Activated CD4-positive, alpha-beta T cell treated with anti-CD3 and anti-CD28 coated beads, Interleukin-2, amount 10 ng/mL, durations not matched to agents 7 days and 5 days (primary cell): ENCODE measurements around the gene ATP2B2. TPM values are rescaled to one million over a fixed set of nuclear protein-coding genes. Genes with fewer than 3 reads are reported as not detected.

Experiments used
- CTCF ChIA-PET: fragments of 350-600 bp; sonication (Branson Sonifier 250); formaldehyde crosslinking; loops from one replicate; lab custom pipeline; 2021; ENCODE audit warnings: antibody characterized with exemption; lab: Charles Lee
- POLR2A ChIA-PET: fragments of 350-600 bp; sonication (Branson Sonifier 250); formaldehyde crosslinking; loops from one replicate; lab custom pipeline; 2021; ENCODE audit warnings: antibody characterized with exemption; lab: Charles Lee
- DNase-seq: peaks from one replicate; pipeline ENCODE4 v3.0.0-alpha.2; 2020
- H3K27ac Mint-ChIP-seq: one replicate; pipeline ENCODE4 v1.8.0; 2021; ENCODE audit warnings: mild to moderate bottlenecking, moderate library complexity, mixed read lengths
- H3K27me3 Mint-ChIP-seq: one replicate; pipeline ENCODE4 v1.8.0; 2021; ENCODE audit warnings: mixed read lengths
- H3K36me3 Mint-ChIP-seq: one replicate; pipeline ENCODE4 v1.8.0; 2021; ENCODE audit warnings: low read depth, mixed read lengths
- H3K4me1 Mint-ChIP-seq: one replicate; pipeline ENCODE4 v1.8.0; 2021; ENCODE audit warnings: mixed read lengths
- H3K4me3 Mint-ChIP-seq: one replicate; pipeline ENCODE4 v1.8.0; 2021; ENCODE audit warnings: mild to moderate bottlenecking, moderate library complexity, mixed read lengths
- H3K9me3 Mint-ChIP-seq: one replicate; pipeline ENCODE4 v1.8.0; 2021; ENCODE audit warnings: mixed read lengths
- total RNA-seq, 2 experiments: library from RNA; stranded (reverse); gene quantifications; one replicate each; pipeline ENCODE4 v1.2.3, GENCODE V29; 2021

ATP2B2 gene
- total RNA-seq, 2 experiments from 2014 or later, result not detected

GRCh38 chr3:10440684-10441083 is 64.7 kb downstream of the ATP2B2 start:
- Mint-ChIP-seq H3K36me3 (no peaks in the 10 kb centered on the region), H3K27ac (peak overlapping the region; percentile 4), H3K4me3 (no peak overlapping the region), H3K9me3 (no peaks in the 10 kb centered on the region), H3K27me3 (no peaks in the 10 kb centered on the region), H3K4me1 (peaks cover 25% of the 10 kb centered on the region)
- ChIA-PET CTCF (interaction anchor here (1.0 kb wide), 1 partner anchor 17 kb away, joined by 4 read pairs; no protein-coding TSS in a partner anchor), POLR2A (no interaction called here)
- DNase-seq, result no peak

- POLR2A ChIA-PET, result no interaction called here
- DNase-seq, result no peak
- CTCF ChIA-PET, result interaction anchor here (0.6 to 1.8 kb wide), 2 partner anchors 300 to 871 kb away, joined by 3 to 5 read pairs; no protein-coding TSS in a partner anchor
- Mint-ChIP-seq H3K36me3 (no peaks in the 10 kb centered on the region), H3K27ac (no peak overlapping the region), H3K9me3 (no peaks in the 10 kb centered on the region), H3K27me3 (no peaks in the 10 kb centered on the region), H3K4me1 (peaks cover 25% of the 10 kb centered on the region), H3K4me3 (no peak overlapping the region)
These were observed 66.3 kb downstream of the ATP2B2 start for GRCh38 chr3:10438902-10439610.

- CTCF ChIA-PET, result interaction anchor here (0.5 to 1.8 kb wide), 3 partner anchors 301 to 897 kb away, joined by 3 to 5 read pairs (median 4); no protein-coding TSS in a partner anchor
- H3K27me3 Mint-ChIP-seq, result no peaks in the 10 kb centered on the region
- POLR2A ChIA-PET, result no interaction called here
- H3K4me3 Mint-ChIP-seq, result no peak overlapping the region
- no peak for DNase-seq
- H3K36me3 Mint-ChIP-seq, result no peaks in the 10 kb centered on the region
- peaks cover 25% of the 10 kb centered on the region for H3K4me1 Mint-ChIP-seq
- peak overlapping the region; percentile 83 for H3K27ac Mint-ChIP-seq
- H3K9me3 Mint-ChIP-seq, result no peaks in the 10 kb centered on the region
These were observed 67.1 kb downstream of the ATP2B2 start for GRCh38 chr3:10437995-10438901.

- Mint-ChIP-seq H3K9me3 (no peaks in the 10 kb centered on the region), H3K36me3 (no peaks in the 10 kb centered on the region), H3K4me1 (peaks cover 25% of the 10 kb centered on the region), H3K27ac (peak overlapping the region; percentile 80), H3K27me3 (no peaks in the 10 kb centered on the region), H3K4me3 (no peak overlapping the region)
- peak; percentile 73 for DNase-seq
- ChIA-PET CTCF (interaction anchor here (0.5 to 1.3 kb wide), 5 partner anchors 8 to 898 kb away, joined by 3 to 5 read pairs (median 4); no protein-coding TSS in a partner anchor), POLR2A (no interaction called here)
These were observed 68.0 kb downstream of the ATP2B2 start for GRCh38 chr3:10437272-10437994.

- Mint-ChIP-seq H3K36me3 (no peaks in the 10 kb centered on the region), H3K4me3 (no peak overlapping the region), H3K27ac (no peak overlapping the region), H3K9me3 (no peaks in the 10 kb centered on the region), H3K27me3 (no peaks in the 10 kb centered on the region), H3K4me1 (peaks cover 25% of the 10 kb centered on the region)
- DNase-seq, result no peak
- POLR2A ChIA-PET, result no interaction called here
- CTCF ChIA-PET, result interaction anchor here (1.0 to 1.6 kb wide), 4 partner anchors 10 to 503 kb away, joined by 3 to 5 read pairs (median 3); partner anchors contain the start of gene CRELD1
These were observed 69.5 kb downstream of the ATP2B2 start for GRCh38 chr3:10435850-10436249.

- Mint-ChIP-seq H3K9me3 (no peaks in the 10 kb centered on the region), H3K27me3 (no peaks in the 10 kb centered on the region), H3K4me3 (no peak overlapping the region), H3K27ac (no peak overlapping the region), H3K4me1 (peaks cover 25% of the 10 kb centered on the region), H3K36me3 (no peaks in the 10 kb centered on the region)
- no peak for DNase-seq
- ChIA-PET POLR2A (no interaction called here), CTCF (interaction anchor here (0.8 to 1.6 kb wide), 2 partner anchors 10 to 11 kb away, joined by 3 to 5 read pairs; no protein-coding TSS in a partner anchor)
These were observed 70.4 kb downstream of the ATP2B2 start for GRCh38 chr3:10434938-10435336.

- no peak overlapping the region for H3K27ac Mint-ChIP-seq
- H3K36me3 Mint-ChIP-seq, result no peaks in the 10 kb centered on the region
- H3K9me3 Mint-ChIP-seq, result no peaks in the 10 kb centered on the region
- no peak overlapping the region for H3K4me3 Mint-ChIP-seq
- H3K27me3 Mint-ChIP-seq, result no peaks in the 10 kb centered on the region
- CTCF ChIA-PET, result interaction anchor here (0.6 to 1.6 kb wide), 4 partner anchors 11 to 698 kb away, joined by 3 to 5 read pairs (median 4); no protein-coding TSS in a partner anchor
- POLR2A ChIA-PET, result no interaction called here
- DNase-seq, result no peak
- peaks cover 25% of the 10 kb centered on the region for H3K4me1 Mint-ChIP-seq
These were observed 71.0 kb downstream of the ATP2B2 start for GRCh38 chr3:10434144-10434937.

GRCh38 chr3:10432931-10433330 is 72.5 kb downstream of the ATP2B2 start:
- no peak for DNase-seq
- Mint-ChIP-seq H3K27me3 (peaks cover 5% of the 10 kb centered on the region), H3K4me1 (peaks cover 18% of the 10 kb centered on the region), H3K27ac (no peak overlapping the region), H3K9me3 (no peaks in the 10 kb centered on the region), H3K36me3 (no peaks in the 10 kb centered on the region), H3K4me3 (no peak overlapping the region)
- POLR2A ChIA-PET, result no interaction called here
- CTCF ChIA-PET, result interaction anchor here (0.6 kb wide), 1 partner anchor 793 kb away, joined by 3 read pairs; no protein-coding TSS in a partner anchor

- no peak for DNase-seq
- CTCF ChIA-PET, result interaction anchor here (0.7 to 1.1 kb wide), 2 partner anchors 127 to 577 kb away, joined by 3 to 6 read pairs; no protein-coding TSS in a partner anchor
- H3K4me1 Mint-ChIP-seq, result peaks cover 12% of the 10 kb centered on the region
- no peak overlapping the region for H3K27ac Mint-ChIP-seq
- H3K27me3 Mint-ChIP-seq, result peaks cover 5% of the 10 kb centered on the region
- POLR2A ChIA-PET, result no interaction called here
- H3K9me3 Mint-ChIP-seq, result no peaks in the 10 kb centered on the region
- H3K4me3 Mint-ChIP-seq, result no peak overlapping the region
- no peaks in the 10 kb centered on the region for H3K36me3 Mint-ChIP-seq
These were observed 73.1 kb downstream of the ATP2B2 start for GRCh38 chr3:10432156-10432845.

- H3K27ac Mint-ChIP-seq, result no peak overlapping the region
- H3K36me3 Mint-ChIP-seq, result no peaks in the 10 kb centered on the region
- H3K27me3 Mint-ChIP-seq, result peaks cover 5% of the 10 kb centered on the region
- no peaks in the 10 kb centered on the region for H3K9me3 Mint-ChIP-seq
- no peak for DNase-seq
- ChIA-PET POLR2A (no interaction called here), CTCF (no interaction called here)
- H3K4me3 Mint-ChIP-seq, result no peak overlapping the region
- no peaks in the 10 kb centered on the region for H3K4me1 Mint-ChIP-seq
These were observed 74.6 kb downstream of the ATP2B2 start for GRCh38 chr3:10430805-10431204.

GRCh38 chr3:10428406-10429091 is 76.8 kb downstream of the ATP2B2 start:
- Mint-ChIP-seq H3K9me3 (no peaks in the 10 kb centered on the region), H3K36me3 (no peaks in the 10 kb centered on the region), H3K4me1 (no peaks in the 10 kb centered on the region), H3K27me3 (peaks cover 5% of the 10 kb centered on the region), H3K27ac (no peak overlapping the region), H3K4me3 (no peak overlapping the region)
- DNase-seq, result no peak
- CTCF ChIA-PET, result no interaction called here
- POLR2A ChIA-PET, result no interaction called here
